ENCODE measurements around the gene C5orf52.
"Not testable (repeated sequence)": the region's sequence is repeated elsewhere in the genome, so short reads cannot be mapped to it uniquely, and the experiment has no call there.

C5orf52 gene

DNA sequence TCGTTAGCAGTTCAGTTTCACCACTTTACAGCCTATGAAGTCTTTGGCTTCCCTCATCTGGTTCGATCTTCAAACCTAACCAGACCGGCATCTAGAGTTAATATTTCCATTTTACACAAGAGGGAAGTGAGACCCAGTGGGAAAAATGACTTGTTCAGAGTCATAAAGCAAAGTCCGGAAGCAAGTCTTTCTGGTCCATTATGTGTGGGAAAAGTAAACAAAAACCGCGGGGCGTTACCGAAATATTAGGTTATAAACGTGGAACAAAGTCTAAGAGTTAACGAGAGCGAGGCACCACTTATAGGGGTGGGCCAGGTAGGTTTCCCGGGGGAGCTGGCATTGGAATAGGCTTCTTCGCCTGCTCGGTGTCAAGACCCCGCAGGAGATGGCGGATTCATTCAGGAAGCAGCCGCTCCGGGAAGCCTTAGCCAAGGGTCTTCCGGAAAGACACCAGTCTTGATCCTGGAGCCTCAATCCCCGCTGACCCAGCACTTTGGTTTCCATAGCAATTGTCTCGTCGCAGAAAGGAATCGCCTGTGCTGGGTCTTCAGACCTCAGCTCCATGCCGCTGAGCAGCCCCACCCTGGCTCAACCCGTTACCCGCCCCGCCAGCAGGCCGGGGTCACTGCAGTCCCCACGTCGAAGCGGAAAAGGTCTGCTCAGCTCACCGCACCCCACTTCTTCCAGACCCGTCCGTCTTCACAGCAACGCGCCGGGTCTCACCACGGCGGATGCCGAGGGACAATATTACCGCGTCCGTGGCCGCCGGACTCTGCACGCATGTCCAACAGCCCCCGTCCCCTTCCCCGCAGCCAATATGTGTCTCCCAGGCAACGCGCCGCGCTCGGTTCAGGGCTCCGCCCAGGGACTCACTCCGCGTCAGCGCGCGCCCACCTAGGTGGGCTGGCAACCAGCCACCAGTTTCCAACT lies at the start of gene C5orf52:
C5orf52 (plus strand) TSS at position 872 of the 930 bp plus-strand sequence. CDS start 82 bp downstream, outside the sequence.
- DNase-seq: peak; percentile 32

DNA sequence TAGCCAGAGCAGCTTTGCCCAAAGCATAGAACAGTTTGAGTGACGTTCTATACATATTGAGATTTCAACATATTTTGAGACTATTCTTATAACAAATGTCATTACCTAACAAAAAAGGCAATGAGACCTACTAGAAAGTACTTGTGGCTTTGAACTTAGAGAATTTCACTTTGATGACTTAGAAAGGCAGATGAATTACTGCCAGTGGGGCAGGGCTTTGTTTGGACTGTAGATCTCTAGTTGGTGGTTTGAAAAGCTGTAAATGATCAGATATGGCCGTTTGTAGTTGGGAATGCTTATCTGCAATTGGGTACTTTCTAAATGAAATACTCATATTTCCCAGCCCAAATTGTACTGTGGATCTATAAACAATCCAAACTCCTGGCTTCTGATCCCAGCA lies 47.2 kb upstream of the C5orf52 start:
- DNase-seq: no peak

DNA sequence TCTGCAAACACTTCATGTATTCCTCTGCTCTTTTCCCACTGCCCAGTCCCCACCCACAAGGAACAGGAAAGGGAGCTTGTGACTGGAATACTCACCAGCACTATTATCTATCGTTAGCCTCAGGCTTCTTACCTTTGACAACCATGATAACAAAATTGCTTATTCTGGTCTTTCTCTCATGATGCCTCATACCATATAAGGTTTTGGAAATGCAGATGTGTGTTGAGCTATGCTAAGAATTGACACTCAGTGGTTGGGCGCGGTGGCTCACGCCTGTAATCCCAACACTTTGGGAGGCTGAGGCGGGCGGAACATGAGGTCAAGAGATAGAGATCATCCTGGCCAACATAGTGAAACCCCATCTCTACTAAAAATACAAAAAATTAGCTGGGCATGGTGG lies 44.5 kb upstream of the C5orf52 start:
- DNase-seq: no peak

DNA sequence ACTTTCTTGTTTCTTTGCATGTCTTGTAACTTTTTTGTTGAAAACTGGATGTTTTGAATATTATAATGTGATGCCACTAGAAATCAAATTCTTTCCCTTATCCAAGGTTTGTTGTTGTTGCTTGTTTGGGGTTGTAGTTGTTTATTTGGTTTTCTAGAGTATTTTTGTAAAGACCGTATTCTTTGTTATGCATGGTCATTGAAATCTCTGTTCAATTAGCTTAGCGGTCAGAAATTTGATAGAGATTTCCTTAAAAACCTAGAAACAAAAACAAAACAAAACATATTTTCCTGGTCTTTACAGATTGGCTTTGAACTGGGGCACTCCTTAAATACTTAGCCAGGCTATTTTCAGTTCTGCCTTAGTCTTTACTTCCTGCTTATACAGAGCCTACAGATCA lies 41.0 kb upstream of the C5orf52 start:
- no peak for DNase-seq

DNA sequence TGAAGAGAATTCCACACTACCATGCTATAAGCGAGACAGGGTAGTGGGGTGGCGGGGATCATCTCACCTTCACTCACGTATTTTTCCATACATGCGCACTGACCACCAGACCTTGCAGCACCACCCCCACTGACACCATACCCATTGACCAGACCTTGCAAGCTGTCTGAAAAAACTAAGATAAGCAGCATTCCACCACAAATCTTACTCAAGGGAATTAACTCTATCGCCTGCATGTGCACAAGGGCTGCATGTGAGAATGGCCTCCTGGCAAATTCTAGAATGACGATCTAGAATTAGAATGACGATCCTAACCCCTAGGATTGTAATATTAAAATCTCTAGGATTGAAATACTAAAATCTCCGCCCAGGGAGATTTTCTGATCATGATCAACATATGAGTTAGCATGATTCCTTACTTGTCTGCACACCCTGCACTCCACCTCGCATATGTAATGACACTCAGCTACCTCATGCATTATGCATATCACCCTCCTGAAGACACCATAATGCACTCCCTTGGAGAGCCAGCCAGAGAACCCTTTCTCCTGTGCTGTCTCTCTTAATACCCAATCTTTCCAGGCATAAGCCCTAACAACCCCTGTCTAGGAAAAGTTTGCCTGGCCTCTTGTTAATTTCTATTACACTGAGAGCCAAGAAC lies 30.8 kb upstream of the C5orf52 start:
- no peak for DNase-seq

DNA sequence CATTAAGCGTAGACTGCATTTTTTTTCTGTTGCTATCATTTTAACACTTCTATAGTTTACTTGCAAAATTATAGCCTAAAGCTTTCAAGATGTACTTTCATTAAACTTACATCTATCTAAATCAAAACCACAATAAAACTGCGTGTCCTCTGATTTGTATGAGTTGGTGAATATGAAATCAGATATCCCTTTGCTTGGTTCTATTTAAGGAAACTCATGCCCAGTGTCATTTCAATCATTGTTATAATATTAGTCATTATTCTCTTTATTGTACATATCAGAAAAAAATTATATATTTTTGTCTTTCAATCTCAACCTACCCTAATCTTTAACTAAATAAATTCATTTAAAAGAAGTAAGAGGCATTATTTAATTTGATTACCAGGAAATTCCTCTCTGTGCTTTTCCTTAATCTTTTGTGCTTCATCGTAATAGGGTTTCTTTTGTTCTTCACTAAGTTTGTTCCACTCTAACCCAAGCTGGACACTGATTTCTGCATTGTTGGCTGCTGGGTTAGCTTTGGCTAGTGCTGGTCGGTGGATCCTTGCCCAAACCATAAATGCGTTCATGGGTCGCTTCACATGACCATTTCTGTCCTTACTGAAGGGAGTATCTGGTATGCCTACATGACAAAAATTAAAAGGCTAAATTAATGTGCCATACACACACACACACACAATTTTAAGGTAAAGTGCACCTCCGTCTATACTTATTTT lies 22.9 kb upstream of the C5orf52 start:
- DNase-seq: no peak

DNA sequence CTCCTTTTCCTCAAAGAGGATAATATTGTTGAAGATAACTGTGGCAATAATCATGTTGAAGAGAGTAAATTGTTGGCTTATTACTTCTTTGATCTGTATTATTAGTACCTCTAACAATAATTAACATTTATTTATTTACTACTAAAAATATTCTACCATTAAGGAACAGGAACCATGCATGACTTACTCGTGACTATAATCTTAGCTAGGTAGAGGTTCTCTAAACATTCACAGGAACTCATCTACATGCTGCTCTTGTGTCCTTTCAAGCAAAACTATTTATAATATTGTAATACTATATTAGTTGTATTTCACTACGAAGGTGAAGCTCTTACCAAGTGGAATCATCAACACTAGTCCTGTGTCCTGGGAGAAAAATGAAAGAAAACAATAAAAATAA lies 22.2 kb upstream of the C5orf52 start:
- DNase-seq: no peak

DNA sequence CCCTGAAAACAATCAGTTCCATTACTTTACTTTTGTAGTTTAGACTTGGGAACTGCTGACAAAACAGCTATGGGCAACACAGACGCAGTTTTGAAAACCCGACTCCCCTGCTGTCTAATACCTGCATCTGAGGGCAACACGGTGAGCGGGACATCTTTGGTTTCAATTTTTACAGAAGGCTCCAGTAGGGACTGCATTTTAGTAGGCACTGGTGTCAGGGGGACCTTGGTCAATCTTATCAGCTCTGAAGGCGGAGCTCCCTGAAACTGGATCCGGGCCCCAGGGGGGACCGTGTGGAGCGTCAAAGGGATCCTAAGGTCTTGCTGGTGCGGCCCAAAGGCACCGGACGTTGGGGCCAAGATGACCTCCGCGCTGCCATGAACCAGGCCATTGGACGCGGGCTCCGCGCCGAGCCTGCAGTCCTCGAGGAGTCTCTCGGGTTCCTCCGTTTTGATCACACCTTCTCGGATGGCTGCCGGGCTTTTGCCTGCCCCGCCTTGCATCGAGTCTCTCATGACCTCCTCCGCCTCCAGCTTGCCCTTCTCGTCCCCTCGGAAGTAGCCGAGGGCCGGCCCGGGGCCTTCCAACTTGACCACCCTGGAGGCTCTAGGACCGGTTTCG lies 20.2 kb upstream of the C5orf52 start:
- DNase-seq: no peak

DNA sequence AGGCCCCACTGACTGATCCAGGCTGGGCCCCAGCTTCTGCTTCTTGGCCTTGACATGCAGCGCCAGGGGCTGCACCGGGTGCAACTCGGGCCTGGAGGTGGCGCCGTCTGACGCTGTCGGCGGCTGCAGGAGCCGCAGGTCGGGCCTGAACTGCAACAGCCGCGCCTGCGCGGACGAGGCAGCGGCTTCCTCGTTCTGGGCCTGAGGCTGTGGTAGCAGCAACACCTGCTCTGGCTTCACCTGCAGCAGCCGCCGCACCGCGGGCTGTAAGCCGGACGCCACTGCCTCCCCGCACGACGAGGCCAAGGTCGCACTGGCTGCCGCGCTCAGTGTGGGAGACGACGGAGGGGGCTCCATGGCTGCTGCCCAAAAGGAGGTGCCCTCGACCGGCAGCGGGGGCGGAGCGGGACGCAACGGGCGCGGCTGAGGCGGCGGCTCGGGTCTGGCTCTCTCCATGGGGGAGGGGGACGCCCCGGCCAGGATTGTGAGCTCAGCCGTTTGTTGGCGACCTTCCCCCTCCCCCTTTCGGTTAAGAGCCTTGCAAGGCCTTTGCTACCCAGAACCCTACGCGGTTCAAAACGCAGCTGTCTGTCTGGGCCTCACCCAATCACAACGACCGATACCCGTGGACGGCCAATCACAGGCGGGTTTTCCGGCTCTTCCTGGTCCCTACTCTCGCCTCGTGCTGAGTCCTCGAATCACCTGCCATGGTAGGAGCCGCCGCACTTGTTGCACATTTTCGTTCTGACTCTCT lies 19.5 kb upstream of the C5orf52 start:
- DNase-seq: peak; percentile 78 to 84

DNA sequence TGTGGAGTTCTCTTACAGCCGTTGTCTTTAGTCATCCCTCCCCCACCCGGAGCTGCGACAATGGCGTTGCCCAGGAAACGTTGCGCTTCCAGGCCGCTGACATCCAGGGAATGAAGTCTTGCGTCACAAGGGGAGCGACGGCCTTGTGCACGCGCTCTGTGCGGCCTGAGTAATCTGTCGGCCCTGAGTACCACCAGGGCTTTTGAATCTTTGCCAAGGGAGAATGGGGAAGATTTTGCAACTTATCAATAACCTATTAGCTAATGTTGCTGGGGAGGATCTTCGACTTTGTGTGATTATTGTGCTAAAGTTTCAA lies 19.0 kb upstream of the C5orf52 start, which contains the start of gene SOX30:
SOX30 (minus strand) TSS at position 62 of the 316 bp plus-strand sequence. CDS start 360 bp downstream, outside the sequence.
- DNase-seq: no peak

DNA sequence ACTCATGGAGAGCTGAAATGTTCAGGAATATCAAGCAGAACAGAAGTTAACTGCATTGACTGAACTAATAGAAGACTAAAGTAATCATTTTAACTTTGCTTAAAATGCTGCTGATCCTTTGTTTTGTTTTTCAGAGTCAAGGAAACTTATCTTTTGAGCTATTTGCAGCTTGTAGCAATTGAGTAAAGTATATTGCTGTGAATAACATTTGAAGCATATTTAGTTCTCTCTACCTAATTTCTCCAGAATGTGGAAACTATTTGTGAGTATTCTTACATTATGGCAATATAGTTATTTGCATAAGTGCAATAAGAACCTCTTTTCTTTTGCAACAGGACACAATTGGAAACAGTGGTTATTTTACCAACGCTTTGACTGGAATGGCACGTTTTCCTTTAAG lies 13.8 kb upstream of the C5orf52 start:
- DNase-seq: no peak

DNA sequence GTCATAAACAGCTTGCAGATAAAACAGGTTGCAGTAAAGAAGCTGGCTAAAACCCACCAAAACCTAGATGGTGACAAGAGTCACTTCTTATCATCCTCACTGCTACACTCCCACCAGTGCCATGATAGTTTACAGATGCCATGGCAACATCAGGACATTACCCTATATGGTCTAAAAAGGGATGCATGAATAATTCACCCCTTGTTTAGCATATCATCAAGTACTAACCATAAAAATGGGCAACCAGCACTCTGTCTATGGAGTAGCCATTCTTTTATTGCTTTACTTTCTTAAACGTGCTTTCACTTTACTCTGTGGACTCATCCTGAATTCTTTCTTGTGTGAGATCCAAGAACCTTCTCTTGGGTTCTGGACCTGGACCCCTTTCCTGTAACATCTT lies 12.4 kb upstream of the C5orf52 start:
- DNase-seq: no peak

DNA sequence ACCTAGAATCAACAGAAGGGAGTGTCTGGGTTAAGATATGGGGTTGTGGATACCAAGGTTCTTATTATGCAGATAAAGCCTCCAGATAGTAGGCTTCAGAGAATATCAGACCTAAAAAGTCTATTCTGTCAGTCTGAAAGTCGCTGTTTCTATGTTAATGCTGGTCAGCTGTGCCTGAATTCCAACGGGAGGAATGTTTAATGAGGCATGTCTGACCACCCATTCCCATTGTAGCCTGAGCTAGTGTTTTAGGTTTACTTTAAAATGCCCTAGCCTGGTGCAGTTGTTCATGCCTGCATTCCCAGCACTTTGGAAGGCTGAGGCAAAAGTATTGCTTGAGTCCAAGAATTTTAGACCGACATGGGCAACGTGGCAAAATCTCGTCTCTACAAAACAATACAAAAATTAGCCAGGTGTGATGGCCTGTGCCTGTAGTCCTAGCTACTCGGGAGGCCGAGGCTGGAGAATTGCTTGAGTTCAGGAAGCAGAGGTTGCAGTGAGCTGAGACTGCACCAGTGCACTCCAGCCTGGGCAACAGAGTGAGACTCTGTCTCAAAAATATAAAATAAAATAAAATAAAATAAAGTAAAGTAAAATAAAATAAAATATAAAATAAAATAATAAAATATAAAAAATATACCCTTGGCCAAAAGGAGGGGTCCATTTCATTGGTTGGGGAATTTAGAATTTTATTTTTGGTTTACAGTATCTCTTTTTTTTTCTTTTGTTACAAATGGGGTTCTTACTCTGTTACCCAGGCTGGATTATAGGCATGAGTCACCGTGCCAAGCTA lies 11.3 kb upstream of the C5orf52 start:
- no peak for DNase-seq

DNA sequence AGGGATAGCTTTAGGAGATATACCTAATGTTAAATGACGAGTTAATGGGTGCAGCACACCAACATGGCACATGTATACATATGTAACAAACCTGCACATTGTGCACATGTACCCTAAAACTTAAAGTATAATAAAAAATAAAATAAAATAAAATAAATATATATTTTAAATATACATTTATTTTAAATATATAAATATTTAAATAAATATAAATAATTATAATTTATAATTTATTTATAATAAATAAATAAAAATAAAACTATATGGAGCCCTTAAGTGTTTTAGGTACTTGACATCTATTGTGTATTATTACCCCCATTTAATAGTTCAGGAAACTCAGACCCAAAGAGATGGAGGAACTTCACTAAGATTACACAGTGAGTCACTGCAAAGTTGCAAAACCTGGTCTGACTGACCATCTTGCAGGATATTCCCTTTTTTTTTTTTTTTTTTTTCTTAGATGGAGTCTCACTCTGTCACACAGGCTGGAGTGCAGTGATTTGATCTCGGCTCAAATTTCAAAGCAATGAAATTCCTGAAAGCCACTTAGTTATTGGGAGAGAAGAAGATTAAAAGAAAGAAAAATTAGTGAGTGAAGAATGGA lies 5.8 kb upstream of the C5orf52 start:
- no peak for DNase-seq

DNA sequence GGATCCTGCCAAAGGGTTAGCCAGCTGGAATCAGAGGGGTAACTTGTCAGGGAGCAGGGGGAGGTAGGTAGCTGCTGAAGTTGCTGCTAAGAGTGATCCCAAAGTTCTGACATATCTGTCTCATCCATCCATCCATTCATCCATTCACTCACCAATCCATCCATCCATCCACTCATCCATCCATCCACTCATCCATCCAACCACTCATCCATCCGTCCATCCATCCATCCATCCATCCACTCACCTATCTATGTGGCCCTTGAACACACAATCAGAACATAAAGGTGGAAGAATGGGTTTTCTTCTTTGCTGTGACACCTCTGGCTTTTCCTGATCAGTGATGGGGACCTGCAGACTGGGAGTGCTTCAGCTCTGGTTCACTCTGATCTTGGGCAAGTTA lies 3.0 kb upstream of the C5orf52 start:
- no peak for DNase-seq

DNA sequence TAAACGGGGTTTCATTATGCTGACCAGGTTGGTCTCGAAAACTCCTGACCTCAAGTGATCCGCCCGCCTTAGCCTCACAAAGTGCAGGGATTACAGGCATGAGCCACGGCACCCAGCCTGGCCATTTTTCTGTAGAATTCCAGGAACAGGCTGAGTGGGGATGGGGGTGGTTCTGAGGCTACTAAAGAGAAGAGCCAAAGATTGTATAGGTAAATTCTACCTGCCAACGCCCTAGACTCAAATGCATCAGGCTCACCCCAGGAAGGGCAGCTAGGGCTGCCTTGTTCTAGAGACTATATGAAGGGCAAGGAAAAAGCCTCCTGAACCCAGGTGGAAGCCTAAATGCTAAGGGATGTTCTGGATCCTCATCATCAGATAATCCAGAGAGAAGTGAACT lies 1.6 kb upstream of the C5orf52 start:
- DNase-seq: no peak

DNA sequence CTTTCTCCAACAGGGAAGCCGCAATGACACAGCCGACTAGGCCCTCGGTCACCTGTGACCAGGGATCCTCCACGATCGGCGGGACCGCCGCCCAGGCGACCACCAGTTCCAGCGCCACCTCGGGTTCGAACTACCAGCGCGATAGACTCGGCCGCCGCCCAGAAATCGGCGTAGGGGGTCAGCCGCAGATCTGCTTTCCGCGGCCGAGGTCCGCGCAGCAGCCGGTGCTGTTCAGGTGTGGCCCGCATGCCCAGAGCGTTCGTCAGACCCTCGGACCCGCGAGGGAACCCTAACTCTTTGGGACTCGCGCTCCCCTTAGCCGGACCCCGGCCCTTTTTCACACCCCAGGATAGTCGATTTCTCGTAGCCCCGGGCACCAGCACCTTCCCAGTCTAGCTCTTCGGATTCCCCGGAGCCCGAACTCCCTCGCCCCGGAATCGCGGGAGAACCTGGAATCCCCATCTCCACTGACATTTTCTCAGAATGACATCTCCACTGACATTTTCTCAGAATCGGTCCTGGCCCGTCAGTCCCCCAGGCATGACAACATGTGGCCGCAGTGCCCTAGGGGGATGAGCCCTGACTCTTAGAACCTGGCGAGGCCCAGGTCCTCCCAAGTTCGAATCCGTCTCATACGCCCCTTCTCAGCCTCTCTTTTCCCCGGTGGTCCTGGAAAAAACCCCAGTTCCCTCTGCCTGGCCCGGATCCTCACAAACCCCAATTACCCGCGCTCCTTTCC lies 428 bp downstream of the C5orf52 start:
- DNase-seq: no peak

DNA sequence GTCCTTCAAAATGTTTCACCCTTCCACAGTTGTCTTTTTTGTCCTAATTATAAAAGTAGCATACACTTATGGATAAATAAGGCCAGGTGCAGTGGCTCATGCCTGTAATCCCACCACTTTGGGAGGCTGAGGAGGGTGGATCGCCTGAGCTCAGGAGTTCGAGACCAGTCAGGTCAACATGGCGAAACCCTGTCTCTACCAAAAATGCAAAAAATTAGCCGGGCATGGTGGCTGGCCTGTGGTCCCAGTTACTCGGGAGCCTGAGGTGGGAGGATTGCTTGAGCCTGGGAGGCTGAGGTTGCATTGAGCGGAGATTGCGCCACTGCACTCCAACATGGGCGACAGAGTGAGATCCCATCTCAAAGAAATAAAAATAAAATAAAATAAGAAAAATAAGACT lies 1.6 kb downstream of the C5orf52 start:
- no peak for DNase-seq

DNA sequence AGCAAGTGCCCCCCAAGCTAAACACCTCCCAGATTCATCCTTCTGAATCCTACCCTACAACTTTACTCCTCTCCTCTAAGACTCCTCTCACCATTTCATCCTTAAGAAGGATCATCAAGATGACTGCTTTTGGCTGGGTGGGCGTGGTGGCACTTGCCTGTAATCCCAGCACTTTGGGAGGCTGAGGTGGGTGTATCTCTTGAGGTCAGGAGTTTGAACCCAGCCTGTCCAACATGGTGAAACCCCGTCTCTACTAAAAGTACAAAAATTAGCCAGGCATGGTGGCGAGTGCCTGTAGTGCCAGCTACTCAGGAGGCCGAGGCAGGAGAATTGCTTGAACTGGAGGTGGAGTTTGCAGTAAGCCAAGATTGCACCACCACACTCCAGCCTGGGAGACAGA lies 3.0 kb downstream of the C5orf52 start:
- not testable (repeated sequence) for DNase-seq

DNA sequence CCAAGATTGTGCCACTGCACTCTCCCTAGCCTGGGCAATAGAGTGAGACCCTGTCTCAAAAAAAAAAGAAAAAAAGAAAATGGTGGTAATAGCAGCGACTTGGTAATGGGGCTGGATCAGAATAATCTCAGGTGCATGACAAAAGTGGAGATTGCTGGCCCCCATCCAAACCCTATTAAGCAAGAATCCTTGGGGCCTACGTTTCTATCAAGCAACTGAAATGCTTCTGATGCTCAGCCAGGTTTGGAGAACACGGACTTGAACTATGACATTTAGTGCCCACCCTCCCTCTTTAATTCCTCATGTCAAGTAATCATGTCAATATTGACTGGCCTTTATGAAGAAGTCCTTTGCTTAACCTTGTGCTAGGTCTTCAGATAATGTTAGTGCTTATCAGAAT lies 6.6 kb downstream of the C5orf52 start:
- DNase-seq: no peak
